GM12878 (cell line): ENCODE data around the gene DPF3. TPM values are rescaled to one million over a fixed set of nuclear protein-coding genes. Genes with fewer than 3 reads are reported as not detected.

Experiments
- ATAC-seq: fragments of 200-7000 bp; cut with Tn5 transposase; 3 replicates; pipeline ENCODE4 v1.9.1; 2020; ENCODE audit warnings: mild to moderate bottlenecking, moderate library complexity
- BruUV-seq: library from RNA; stranded (reverse); fragments of 400-500 nt; replicated peaks from 2 replicates; lab custom pipeline; 2021; lab: Mats Ljungman, UMichigan
- CTCF ChIA-PET: fragments of 300-600 bp; sonication (Branson Sonifier 250); formaldehyde crosslinking; extraction: SDS; loops from one replicate; lab custom pipeline; 2021; ENCODE audit warnings: inconsistent platforms; lab: Yijun Ruan, JAX
- POLR2A ChIA-PET: fragments of 350-600 bp; formaldehyde crosslinking; extraction: SDS; loops from one replicate; lab custom pipeline; 2021; ENCODE audit warnings: inconsistent platforms; lab: Charles Lee
- RAD21 ChIA-PET: fragments of 300-600 bp; sonication (Branson Sonifier 250); formaldehyde crosslinking; loops from one replicate; lab custom pipeline; 2023; ENCODE audit warnings: antibody characterized with exemption; ENCODE audit not compliant: unreplicated experiment; lab: Charles Lee
- SMC1A ChIA-PET: fragments of 300-600 bp; sonication (Branson Sonifier 250); formaldehyde crosslinking; loops from one replicate; lab custom pipeline; 2023; ENCODE audit not compliant: unreplicated experiment, uncharacterized antibody; lab: Charles Lee
- DNase-seq: peaks from one replicate; pipeline ENCODE4 v3.0.0-alpha.2; 2011; ENCODE audit warnings: low read depth, low spot score
- FAIRE-seq: peaks from 3 replicates; lab custom pipeline; 2011; peaks lifted over from hg19 to GRCh38; lab: Jason Lieb, UNC
- H2AFZ ChIP-seq: 2 replicates; pipeline ENCODE4 v1.6.0; 2011; ENCODE audit warnings: low read depth, low read length, control low read depth; ENCODE audit not compliant: control insufficient read depth
- H3K27ac ChIP-seq: 2 replicates; pipeline ENCODE4 v1.5.1; 2011; ENCODE audit warnings: control low read depth; ENCODE audit not compliant: control insufficient read depth, insufficient read depth
- H3K27me3 ChIP-seq, 2 experiments: replicated peaks in 1 of 2; 2 replicates each; pipeline versions ENCODE4 v1.6.0 to v1.6.1; 2011; ENCODE audit warnings: low read length in 1 of 2; ENCODE audit not compliant: control insufficient read depth in 2 of 2, insufficient read depth in 2 of 2
- H3K36me3 ChIP-seq, 2 experiments: 2 replicates each; pipeline ENCODE4 v1.5.1; 2011; ENCODE audit warnings: low read length in 1 of 2; ENCODE audit not compliant: control insufficient read depth in 2 of 2, insufficient read depth in 2 of 2
- H3K4me1 ChIP-seq: 2 replicates; pipeline ENCODE4 v1.6.1; 2011; ENCODE audit warnings: mild to moderate bottlenecking, low read length, moderate library complexity, mixed read lengths; ENCODE audit not compliant: control insufficient read depth, insufficient read depth
- H3K4me2 ChIP-seq: 2 replicates; pipeline ENCODE4 v1.6.0; 2011; ENCODE audit warnings: control low read depth; ENCODE audit not compliant: control insufficient read depth, insufficient read depth
- H3K4me3 ChIP-seq: fragments of 200-600 bp; sonication (generic); 2 replicates; pipeline ENCODE4 v1.5.1; 2016
- H3K79me2 ChIP-seq: 2 replicates; pipeline ENCODE4 v1.6.0; 2011; ENCODE audit warnings: low read length; ENCODE audit not compliant: control insufficient read depth, insufficient read depth
- H3K9ac ChIP-seq: 2 replicates; pipeline ENCODE4 v1.8.0; 2011; ENCODE audit warnings: low read length, control low read depth, mixed read lengths; ENCODE audit not compliant: control insufficient read depth, insufficient read depth
- H3K9me3 ChIP-seq: replicated peaks from 3 replicates; pipeline ENCODE4 v1.5.1; 2011; ENCODE audit warnings: mild to moderate bottlenecking, low read length; ENCODE audit not compliant: control insufficient read depth, insufficient read depth
- H4K20me1 ChIP-seq: 2 replicates; pipeline ENCODE4 v1.6.0; 2011; ENCODE audit not compliant: control insufficient read depth, insufficient read depth
- CHD4 ChIP-seq: fragments of 200-600 bp; sonication (generic); IDR thresholded peaks from 2 replicates; pipeline ENCODE4 v1.6.1; 2016; ENCODE audit warnings: mild to moderate bottlenecking
- HCFC1 ChIP-seq: fragments of 150-350 bp; IDR thresholded peaks from 2 replicates; pipeline ENCODE4 v1.6.1; 2014; ENCODE audit warnings: low read length
- HSF1 ChIP-seq: fragments of 150-350 bp; IDR thresholded peaks from 2 replicates; pipeline ENCODE4 v1.6.1; 2014; ENCODE audit warnings: mild to moderate bottlenecking, low read depth, low read length
- KDM1A ChIP-seq: fragments of 200-600 bp; sonication (generic); IDR thresholded peaks from 2 replicates; pipeline ENCODE4 v1.6.1; 2016; ENCODE audit warnings: borderline replicate concordance
- MYC ChIP-seq: IDR thresholded peaks from 2 replicates; pipeline ENCODE4 v1.6.1; 2011; ENCODE audit warnings: mild to moderate bottlenecking, low read length, moderate library complexity, inconsistent platforms; ENCODE audit not compliant: insufficient read depth, insufficient replicate concordance, insufficient read length, severe bottlenecking
- NFXL1 ChIP-seq: fragments of 450-650 bp; IDR thresholded peaks from 2 replicates; pipeline ENCODE4 v1.6.1; 2017; ENCODE audit warnings: antibody characterized with exemption, mild to moderate bottlenecking, borderline replicate concordance
- NFYB ChIP-seq: IDR thresholded peaks from 2 replicates; pipeline ENCODE4 v1.6.1; 2011; ENCODE audit warnings: low read depth, mild to moderate bottlenecking, low read length, improper control_type of control experiment, moderate library complexity; ENCODE audit not compliant: insufficient read depth
- NKRF ChIP-seq: fragments of 450-650 bp; conservative IDR thresholded peaks from 2 replicates; pipeline ENCODE4 v1.6.1; 2017; ENCODE audit warnings: mild to moderate bottlenecking, moderate library complexity
- PAX8 ChIP-seq: fragments of 450-650 bp; IDR thresholded peaks from 2 replicates; pipeline ENCODE4 v1.6.1; 2017; ENCODE audit warnings: mild to moderate bottlenecking, moderate library complexity
- PML ChIP-seq: IDR thresholded peaks from 2 replicates; pipeline ENCODE4 v1.6.1; 2012; ENCODE audit warnings: low read length, inconsistent platforms
- POLR2AphosphoS5 ChIP-seq: IDR thresholded peaks from 2 replicates; pipeline ENCODE4 v1.6.1; 2011; ENCODE audit warnings: mild to moderate bottlenecking, low read length, inconsistent platforms
- RUNX3 ChIP-seq: IDR thresholded peaks from 2 replicates; pipeline ENCODE4 v1.6.1; 2012; ENCODE audit warnings: low read length, inconsistent platforms
- SMAD1 ChIP-seq: fragments of 450-650 bp; IDR thresholded peaks from 2 replicates; pipeline ENCODE4 v1.6.1; 2018; ENCODE audit warnings: mild to moderate bottlenecking, low read depth; ENCODE audit not compliant: partially characterized antibody
- SMARCA5 ChIP-seq: fragments of 450-650 bp; IDR thresholded peaks from 2 replicates; pipeline ENCODE4 v1.6.1; 2017; ENCODE audit warnings: mild to moderate bottlenecking
- TCF3 ChIP-seq: IDR thresholded peaks from 2 replicates; pipeline ENCODE4 v1.6.1; 2012; ENCODE audit warnings: low read depth, mild to moderate bottlenecking, low read length, borderline replicate concordance; ENCODE audit not compliant: insufficient read depth
- ZBTB33 ChIP-seq: fragments of 450-650 bp; IDR thresholded peaks from 2 replicates; pipeline ENCODE4 v1.6.1; 2017; ENCODE audit warnings: mild to moderate bottlenecking
- WGBS: methylation state at CpG from one replicate; pipeline ENCODE4 v1.1.6; 2016; ENCODE audit warnings: low lambda C conversion rate; ENCODE audit not compliant: insufficient replicate concordance, insufficient coverage; ENCODE audit errors: missing lambda C conversion rate; 5-methylcytosine and 5-hydroxymethylcytosine counted together
- in situ Hi-C: fragments of 300-500 bp; cut with MboI; formaldehyde crosslinking; loops from 9 replicates; pipeline ENCODE4 v1.14.3; 2018; ENCODE audit warnings: mixed read lengths
- intact Hi-C: fragments of 100-400 bp; cut with micrococcal nuclease; formaldehyde crosslinking; loops from one replicate; pipeline ENCODE4 v1.14.2; 2022; ENCODE audit not compliant: unreplicated experiment
- polyA plus RNA-seq, 11 experiments: library from polyadenylated mRNA; depleted of rRNA in 4 of 11; unstranded in 6 of 11; stranded (reverse) in 5 of 11; fragments of >200 nt; fragmentation: Nextera tagmentation in 4 of 11; fragmentation: Illumina TruSeq in 1 of 11; extraction: Ambion mirVana in 4 of 11; extraction: Trizol in 1 of 11; gene quantifications; 1 replicate in 1 of 11; 2 replicates in 10 of 11; pipeline versions ENCODE4 v1.2.1 to v1.2.3, GENCODE V29; 2011 to 2016; ENCODE audit warnings: inconsistent platforms in 2 of 11, missing spikeins in 2 of 11, low read depth in 1 of 11
- total RNA-seq, 4 experiments: library from RNA; depleted of rRNA in 3 of 4; stranded (reverse); fragments of >200 nt in 3 of 4; fragmentation: Illumina TruSeq in 1 of 4; extraction: Trizol in 1 of 4; gene quantifications; 2 replicates each; pipeline versions ENCODE4 v1.2.1 to v1.2.3, GENCODE V29; 2013 to 2021

DPF3 gene
- total and polyA plus RNA-seq, 10 of the 15 experiments (the other 5 are each of a cell fraction or from before 2014, with no cell fraction given) = 0.69 to 8.0 (median 2.2) TPM

- POLR2A ChIA-PET = no interaction called here
- Histone ChIP-seq H3K27me3 (no peaks in the 10 kb centered on the region; a peak in 1 of 4 replicates), H3K79me2 (no peaks in the 10 kb centered on the region), H3K4me1 (no peaks in the 10 kb centered on the region), H2AFZ (no peak overlapping the region), H3K27ac (no peak overlapping the region), H3K9me3 (no peaks in the 10 kb centered on the region), H3K4me2 (no peak overlapping the region), H4K20me1 (no peaks in the 10 kb centered on the region), H3K9ac (no peak overlapping the region), H3K4me3 (no peak overlapping the region), H3K36me3 (no peaks in the 10 kb centered on the region)
- FAIRE-seq (no peak), DNase-seq (no peak), ATAC-seq (no peak)
- CTCF ChIA-PET = interaction anchor here (1.2 kb wide), 1 partner anchor 288 kb away, joined by 3 read pairs; no protein-coding TSS in a partner anchor
- RAD21 ChIA-PET = no interaction called here
- 57% methylated on average over 4 of the region's 4 CpGs for WGBS
- SMC1A ChIA-PET = interaction anchor here (1.0 to 1.4 kb wide), 3 partner anchors 9 to 31 kb away, joined by 3 read pairs; no protein-coding TSS in a partner anchor
- in situ Hi-C loops (no loop called here), intact Hi-C loops (no loop called here)
- BruUV-seq = no TSS peak
- TF ChIP-seq NKRF (no peak), CHD4 (no peak), ZBTB33 (no peak), KDM1A (no peak), NFXL1 (no peak), NFYB (no peak), HCFC1 (no peak), TCF3 (no peak), HSF1 (no peak), SMAD1 (no peak), RUNX3 (no peak), POLR2AphosphoS5 (no peak), MYC (no peak), PAX8 (no peak), PML (no peak), SMARCA5 (no peak)
Measured at GRCh38 chr14:72616294-72616693, 277.6 kb downstream of the DPF3 start.
